ENCODE measurements around the gene CBX7. TPM values are rescaled to one million over a fixed set of nuclear protein-coding genes. Genes with fewer than 3 reads are reported as not detected.

Gene CBX7
- total and polyA plus RNA-seq, 2 experiments from 2014 or later: 2.5 to 10.4 TPM

- TF ChIP-seq EZH2 (IDR thresholded peaks at IDR 0.05; ENCODE audit: insufficient read depth, poor library complexity, severe bottlenecking) (no peak), EZH2phosphoT487 (IDR thresholded peaks at IDR 0.05; ENCODE audit: insufficient read depth, low read depth) (no peak)
- H3K9me2 ChIP-seq (ENCODE audit: insufficient read depth): no peaks in the 10 kb centered on the region
- H4K20me1 ChIP-seq (ENCODE audit: insufficient read depth): no peaks in the 10 kb centered on the region
- no peak overlapping the region for H3K4me2 ChIP-seq (ENCODE audit: unreplicated experiment)
- no peak overlapping the region for H2AFZ ChIP-seq
- H3F3A ChIP-seq (ENCODE audit: insufficient read depth): peaks cover 23% of the 10 kb centered on the region
- in situ Hi-C loops (cut with MboI): loop anchor here (5.0 kb wide), 1 partner anchor 131 kb away; no protein-coding TSS in a partner anchor
- H3K4me1 ChIP-seq (ENCODE audit: insufficient read depth): peaks cover 48% of the 10 kb centered on the region
- no peaks in the 10 kb centered on the region for H3K27me3 ChIP-seq (replicated peaks; ENCODE audit: insufficient read depth)
- no peaks in the 10 kb centered on the region for H3K36me3 ChIP-seq (ENCODE audit: low read depth)
- peak overlapping the region; percentile 3; the same call in 1 of the 2 replicates for H3K27ac ChIP-seq
- peak; percentile 68 for DNase-seq
- H3K79me2 ChIP-seq (ENCODE audit: insufficient read depth): no peaks in the 10 kb centered on the region
- H3K9me3 ChIP-seq (ENCODE audit: low read depth): no peaks in the 10 kb centered on the region
- no peak overlapping the region for H3K9ac ChIP-seq
- 16% methylated on average over 23 of the region's 23 CpGs for WGBS, 2 experiments (ENCODE audit: low coverage in 1 of 2, low lambda C conversion rate in 2 of 2, missing lambda C conversion rate in 2 of 2)
- H3K4me3 ChIP-seq: no peak overlapping the region
These were observed 23.7 kb upstream of the CBX7 start for GRCh38 chr22:39176143-39176713.

- Histone ChIP-seq H3K9ac (no peak overlapping the region), H3K9me3 (ENCODE audit: low read depth) (no peaks in the 10 kb centered on the region), H3K4me1 (ENCODE audit: insufficient read depth) (peaks cover 48% of the 10 kb centered on the region), H3K27ac (peak overlapping the region; percentile 50), H3K27me3 (replicated peaks; ENCODE audit: insufficient read depth) (no peaks in the 10 kb centered on the region), H3K36me3 (ENCODE audit: low read depth) (no peaks in the 10 kb centered on the region), H3K4me2 (ENCODE audit: unreplicated experiment) (peak overlapping the region; percentile 42), H3F3A (ENCODE audit: insufficient read depth) (peaks cover 23% of the 10 kb centered on the region), H2AFZ (no peak overlapping the region), H3K9me2 (ENCODE audit: insufficient read depth) (no peaks in the 10 kb centered on the region), H4K20me1 (ENCODE audit: insufficient read depth) (no peaks in the 10 kb centered on the region), H3K4me3 (no peak overlapping the region), H3K79me2 (ENCODE audit: insufficient read depth) (no peaks in the 10 kb centered on the region)
- 87 to 91% methylated on average over 17 to 18 of the region's 18 CpGs for WGBS, 2 experiments (ENCODE audit: low coverage in 1 of 2, low lambda C conversion rate in 2 of 2, missing lambda C conversion rate in 2 of 2)
- no peak for TF ChIP-seq EZH2phosphoT487 (IDR thresholded peaks at IDR 0.05; ENCODE audit: insufficient read depth, low read depth)
- TF ChIP-seq EZH2 (IDR thresholded peaks at IDR 0.05; ENCODE audit: insufficient read depth, poor library complexity, severe bottlenecking): no peak
- in situ Hi-C loops (cut with MboI): loop anchor here (5.0 kb wide), 1 partner anchor 132 kb away; no protein-coding TSS in a partner anchor
- DNase-seq: peak; percentile 22
These were observed 23.1 kb upstream of the CBX7 start for GRCh38 chr22:39175353-39176142.

- Histone ChIP-seq H3K27me3 (replicated peaks; ENCODE audit: insufficient read depth) (no peaks in the 10 kb centered on the region), H3K4me1 (ENCODE audit: insufficient read depth) (peaks cover 48% of the 10 kb centered on the region), H3K4me3 (no peak overlapping the region), H3K9me2 (ENCODE audit: insufficient read depth) (no peaks in the 10 kb centered on the region), H3K9ac (peak overlapping the region; percentile 60), H3K36me3 (ENCODE audit: low read depth) (no peaks in the 10 kb centered on the region), H2AFZ (peak overlapping the region; percentile 2), H3K4me2 (ENCODE audit: unreplicated experiment) (peak overlapping the region; percentile 42), H3K27ac (peak overlapping the region; percentile 50), H3K9me3 (ENCODE audit: low read depth) (no peaks in the 10 kb centered on the region), H3F3A (ENCODE audit: insufficient read depth) (peaks cover 23% of the 10 kb centered on the region), H4K20me1 (ENCODE audit: insufficient read depth) (no peaks in the 10 kb centered on the region), H3K79me2 (ENCODE audit: insufficient read depth) (no peaks in the 10 kb centered on the region)
- in situ Hi-C loops (cut with MboI): loop anchor here (5.0 kb wide), 1 partner anchor 133 kb away; no protein-coding TSS in a partner anchor
- WGBS, 2 experiments (ENCODE audit: low coverage in 1 of 2, low lambda C conversion rate in 2 of 2, missing lambda C conversion rate in 2 of 2): 26 to 29% methylated on average over 18 to 22 of the region's 22 CpGs
- no peak for TF ChIP-seq EZH2 (IDR thresholded peaks at IDR 0.05; ENCODE audit: insufficient read depth, poor library complexity, severe bottlenecking)
- TF ChIP-seq EZH2phosphoT487 (IDR thresholded peaks at IDR 0.05; ENCODE audit: insufficient read depth, low read depth): no peak
- DNase-seq: peak; percentile 79
These were observed 22.2 kb upstream of the CBX7 start for GRCh38 chr22:39174498-39175352.
